Subcutaneous adipose tissue (tissue), 4 donors: ENCODE results near the gene KPNB1. TPM values are rescaled to one million over a fixed set of nuclear protein-coding genes. Genes with fewer than 3 reads are reported as not detected.

Source experiments
- total RNA-seq, 4 donors: library from RNA; depleted of rRNA; stranded (reverse); fragments of >200 nt; gene quantifications; one replicate each; pipeline ENCODE4 v1.1.0, GENCODE V29; 2016
- TF ChIP-seq, protein P1 (sequence below): fragments of 450-650 bp; IDR thresholded peaks from one replicate; pipeline ENCODE4 v1.5.1; 2016; ENCODE audit warnings: low read depth, mild to moderate bottlenecking, control low read depth, antibody characterized with exemption, moderate library complexity

KPNB1 gene
- total RNA-seq, 4 donors from 2014 or later = 200 to 235 (median 215) TPM

DNA sequence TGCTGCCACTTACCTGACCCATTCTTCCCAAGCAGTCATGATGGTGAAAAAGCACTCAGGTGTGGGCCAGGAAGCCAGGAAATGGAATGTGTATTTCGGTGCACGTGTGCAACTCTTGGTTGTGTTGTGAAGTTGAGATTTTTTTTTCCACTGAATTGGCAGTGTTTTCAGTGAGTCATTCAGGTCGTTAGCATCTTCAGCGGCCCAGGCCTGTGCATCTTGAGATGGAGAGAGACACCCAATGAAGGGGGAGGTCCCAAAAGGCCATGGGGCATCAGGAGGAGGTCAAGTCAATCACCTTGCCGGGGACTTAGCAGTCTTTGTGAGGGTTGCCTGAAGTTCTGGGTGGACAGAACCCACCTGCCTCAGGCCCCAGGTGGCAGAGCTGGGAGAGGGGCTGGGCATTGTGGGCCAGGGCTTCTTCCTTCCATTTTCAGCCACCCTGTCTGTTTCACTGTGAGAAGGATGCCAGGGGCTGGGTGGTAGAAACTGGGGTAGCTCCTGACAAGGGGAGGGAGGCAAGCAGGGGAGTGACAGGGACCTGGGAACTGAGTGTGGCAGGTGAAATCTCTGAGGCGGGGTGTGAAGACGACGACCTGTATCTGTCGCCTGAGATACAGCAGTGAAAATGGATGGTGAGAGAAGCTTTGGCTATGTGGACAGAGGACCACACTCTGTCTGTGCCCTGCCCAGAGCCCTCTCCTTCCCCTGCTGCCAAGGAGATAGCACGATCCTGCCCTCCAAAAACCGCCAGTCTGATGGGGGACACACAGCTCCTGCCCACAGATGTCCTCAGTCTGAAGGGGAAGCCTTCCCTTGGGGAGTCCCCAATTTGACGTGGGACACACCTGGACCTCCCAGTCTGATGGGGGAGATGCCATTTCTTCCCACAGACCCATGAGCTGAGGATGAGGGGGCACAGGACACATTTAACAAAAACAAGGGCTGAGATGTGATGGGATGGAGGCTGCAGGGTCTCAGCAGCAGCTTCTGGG is 56.1 kb downstream of the KPNB1 start:
- TF ChIP-seq, protein P1, sequence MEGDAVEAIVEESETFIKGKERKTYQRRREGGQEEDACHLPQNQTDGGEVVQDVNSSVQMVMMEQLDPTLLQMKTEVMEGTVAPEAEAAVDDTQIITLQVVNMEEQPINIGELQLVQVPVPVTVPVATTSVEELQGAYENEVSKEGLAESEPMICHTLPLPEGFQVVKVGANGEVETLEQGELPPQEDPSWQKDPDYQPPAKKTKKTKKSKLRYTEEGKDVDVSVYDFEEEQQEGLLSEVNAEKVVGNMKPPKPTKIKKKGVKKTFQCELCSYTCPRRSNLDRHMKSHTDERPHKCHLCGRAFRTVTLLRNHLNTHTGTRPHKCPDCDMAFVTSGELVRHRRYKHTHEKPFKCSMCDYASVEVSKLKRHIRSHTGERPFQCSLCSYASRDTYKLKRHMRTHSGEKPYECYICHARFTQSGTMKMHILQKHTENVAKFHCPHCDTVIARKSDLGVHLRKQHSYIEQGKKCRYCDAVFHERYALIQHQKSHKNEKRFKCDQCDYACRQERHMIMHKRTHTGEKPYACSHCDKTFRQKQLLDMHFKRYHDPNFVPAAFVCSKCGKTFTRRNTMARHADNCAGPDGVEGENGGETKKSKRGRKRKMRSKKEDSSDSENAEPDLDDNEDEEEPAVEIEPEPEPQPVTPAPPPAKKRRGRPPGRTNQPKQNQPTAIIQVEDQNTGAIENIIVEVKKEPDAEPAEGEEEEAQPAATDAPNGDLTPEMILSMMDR = no peak

DNA sequence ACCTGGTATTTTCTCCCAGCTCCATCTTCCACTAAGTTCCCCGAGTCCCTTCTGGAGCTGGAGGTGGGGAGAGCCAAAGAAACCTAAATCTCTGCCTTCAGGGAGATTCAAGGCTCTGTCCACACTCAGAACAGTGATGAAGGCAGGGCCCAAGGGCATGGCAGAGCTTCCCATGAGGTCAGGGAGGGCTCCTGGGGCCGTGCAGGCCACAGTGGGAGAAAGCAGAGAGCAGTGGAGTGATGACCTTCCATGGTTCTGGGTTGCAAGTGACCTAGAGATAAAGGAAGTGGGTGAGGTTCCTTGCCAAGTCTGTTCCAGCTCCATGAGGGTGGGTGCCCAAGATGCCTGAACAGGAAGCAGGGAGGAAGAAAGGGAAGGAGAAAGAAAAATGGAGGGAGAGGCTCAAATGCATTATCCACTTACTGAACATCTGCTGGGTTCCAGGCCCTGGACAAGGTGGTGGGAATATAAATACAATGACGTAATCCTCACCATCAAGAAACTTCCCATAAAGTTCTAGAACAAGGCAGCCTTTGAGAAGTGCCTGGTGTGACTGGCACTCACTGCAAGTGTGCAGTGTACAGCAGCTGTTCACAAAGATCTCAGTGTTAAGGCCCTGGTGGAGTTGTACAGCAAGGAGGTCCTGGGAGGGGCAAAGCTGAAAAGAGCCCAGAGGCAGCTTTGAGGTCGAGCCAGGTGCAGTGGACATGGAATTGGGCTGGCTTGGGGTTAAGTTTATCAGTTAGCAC is 57.5 kb downstream of the KPNB1 start:
- TF ChIP-seq, protein P1 = no peak

DNA sequence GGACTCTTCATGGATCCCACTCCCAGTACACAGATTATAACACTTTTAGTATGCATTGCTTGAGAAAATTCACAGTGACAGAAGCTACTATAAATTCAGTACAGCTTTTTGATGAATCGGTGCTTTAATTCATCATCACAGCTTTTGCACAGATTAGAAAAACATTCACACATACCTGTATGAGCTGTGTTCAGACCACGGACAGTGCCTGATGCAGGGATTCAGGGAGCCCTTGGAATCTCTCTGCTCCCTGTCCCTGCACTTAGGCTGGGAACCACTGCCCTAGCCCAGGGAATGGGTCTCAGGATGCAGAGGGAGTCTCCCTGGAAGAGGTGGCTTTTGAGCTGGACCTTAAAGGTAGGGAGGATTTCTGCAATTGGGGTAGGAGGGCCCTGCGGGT is 58.2 kb downstream of the KPNB1 start:
- TF ChIP-seq, protein P1 = no peak

DNA sequence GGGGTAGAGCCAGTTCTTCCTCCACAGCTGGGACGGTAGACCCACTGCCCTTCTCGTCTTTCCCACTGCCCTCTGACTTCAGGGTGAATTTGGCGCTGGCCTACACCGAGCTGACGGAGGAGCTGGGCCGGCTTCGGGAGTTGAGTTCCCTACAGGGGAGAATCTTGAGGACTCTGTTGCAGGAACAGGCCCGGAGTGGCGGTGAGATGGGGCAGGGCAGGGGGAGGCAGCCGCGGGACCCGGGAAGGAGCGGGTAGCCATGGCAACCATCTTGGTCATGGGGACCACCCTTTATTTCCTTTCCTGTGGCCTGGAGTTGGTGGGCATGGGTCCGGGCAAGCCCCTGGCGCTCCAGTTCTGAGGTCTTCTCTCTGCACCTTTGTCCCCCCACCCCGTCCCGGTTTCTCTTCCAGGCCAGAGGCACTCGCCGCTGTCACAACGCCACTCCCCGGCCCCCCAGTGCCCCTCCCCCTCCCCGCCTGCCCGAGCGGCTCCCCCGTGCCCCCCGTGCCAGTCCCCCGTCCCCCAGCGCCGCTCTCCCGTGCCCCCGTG is 58.7 kb downstream of the KPNB1 start:
- TF ChIP-seq, protein P1 = no peak

DNA sequence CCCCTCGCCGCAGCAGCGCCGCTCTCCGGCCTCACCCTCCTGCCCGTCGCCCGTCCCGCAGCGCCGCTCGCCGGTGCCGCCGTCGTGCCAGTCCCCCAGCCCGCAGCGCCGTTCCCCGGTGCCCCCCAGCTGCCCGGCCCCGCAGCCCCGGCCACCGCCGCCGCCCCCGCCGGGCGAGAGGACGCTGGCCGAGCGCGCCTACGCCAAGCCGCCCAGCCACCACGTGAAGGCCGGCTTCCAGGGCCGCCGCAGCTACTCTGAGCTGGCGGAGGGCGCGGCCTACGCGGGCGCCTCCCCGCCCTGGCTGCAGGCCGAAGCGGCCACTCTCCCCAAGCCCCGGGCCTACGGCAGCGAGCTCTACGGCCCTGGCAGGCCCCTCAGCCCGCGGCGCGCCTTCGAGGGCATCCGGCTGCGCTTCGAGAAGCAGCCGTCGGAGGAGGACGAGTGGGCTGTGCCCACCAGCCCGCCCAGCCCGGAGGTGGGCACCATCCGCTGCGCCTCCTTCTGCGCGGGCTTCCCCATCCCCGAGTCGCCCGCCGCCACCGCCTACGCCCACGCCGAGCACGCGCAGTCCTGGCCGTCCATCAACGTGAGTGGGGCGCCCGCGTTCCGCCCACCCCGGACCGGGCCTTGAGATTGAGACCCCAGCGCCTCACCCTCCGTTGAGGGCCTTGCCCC is 59.3 kb downstream of the KPNB1 start:
- TF ChIP-seq, protein P1 = no peak

DNA sequence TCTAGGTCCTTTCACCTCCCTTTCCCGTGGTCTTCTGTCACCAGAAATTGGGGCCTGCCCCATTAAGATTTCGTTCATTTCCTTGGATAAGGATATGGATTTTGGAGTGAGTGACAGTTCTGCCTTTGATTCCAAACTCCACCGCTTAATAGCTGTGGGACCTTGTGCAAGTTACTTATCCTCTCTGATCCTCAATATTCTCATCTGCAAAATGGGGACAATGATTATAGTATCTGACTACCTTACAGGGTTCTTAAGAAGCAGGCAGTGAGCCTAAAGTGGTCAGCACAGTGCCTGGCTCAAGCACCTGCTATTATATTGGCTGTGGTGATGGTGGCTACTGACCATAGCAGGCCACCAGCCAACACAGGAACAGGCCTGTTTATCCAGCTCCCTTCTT is 59.9 kb downstream of the KPNB1 start:
- TF ChIP-seq, protein P1 = no peak
